Stimulated activated CD4-positive, alpha-beta T cell treated with anti-CD3 and anti-CD28 coated beads, Interleukin-12 subunit alpha, Interleukin-12 subunit beta, amount 100 ng/mL, for 4 hours (primary cell): ENCODE data around the gene CD58.
"Not testable (repeated sequence)": the region's sequence is repeated elsewhere in the genome, so short reads cannot be mapped to it uniquely, and the experiment has no call there.

Experiments
- DNase-seq: peaks from one replicate; pipeline ENCODE4 v3.0.0-alpha.2; 2020

The CD58 gene

GRCh38 chr1:116570358-116571214 lies at the start of gene CD58:
TSS of gene CD58 (minus strand) at chr1:116571026. CDS start at chr1:116570972, 54 bp downstream.
- DNase-seq: peak; percentile 78

- not testable (repeated sequence) for DNase-seq
Measured at GRCh38 chr1:116620392-116620791, 49.6 kb upstream of the CD58 start.

GRCh38 chr1:116619106-116619505 lies 48.3 kb upstream of the CD58 start:
- DNase-seq: not testable (repeated sequence)

- not testable (repeated sequence) for DNase-seq
Measured at GRCh38 chr1:116617808-116618207, 47.0 kb upstream of the CD58 start.

GRCh38 chr1:116613825-116614224 lies 43.0 kb upstream of the CD58 start:
- DNase-seq: not testable (repeated sequence)

- not testable (repeated sequence) for DNase-seq
Measured at GRCh38 chr1:116609801-116610371, 39.1 kb upstream of the CD58 start.

- not testable (repeated sequence) for DNase-seq
Measured at GRCh38 chr1:116608841-116609240, 38.0 kb upstream of the CD58 start.

GRCh38 chr1:116608151-116608550 lies 37.3 kb upstream of the CD58 start:
- not testable (repeated sequence) for DNase-seq

- DNase-seq: not testable (repeated sequence)
Measured at GRCh38 chr1:116607463-116607862, 36.6 kb upstream of the CD58 start.

- not testable (repeated sequence) for DNase-seq
Measured at GRCh38 chr1:116606067-116606466, 35.2 kb upstream of the CD58 start.

GRCh38 chr1:116605315-116605714 lies 34.5 kb upstream of the CD58 start:
- no peak for DNase-seq

- DNase-seq: not testable (repeated sequence)
Measured at GRCh38 chr1:116604408-116604807, 33.6 kb upstream of the CD58 start.

- not testable (repeated sequence) for DNase-seq
Measured at GRCh38 chr1:116603646-116604045, 32.8 kb upstream of the CD58 start.

GRCh38 chr1:116599369-116599768 lies 28.5 kb upstream of the CD58 start:
- DNase-seq: not testable (repeated sequence)

- DNase-seq: not testable (repeated sequence)
Measured at GRCh38 chr1:116598420-116599036, 27.7 kb upstream of the CD58 start.

- DNase-seq: not testable (repeated sequence)
Measured at GRCh38 chr1:116597388-116597787, 26.6 kb upstream of the CD58 start.

- DNase-seq: not testable (repeated sequence)
Measured at GRCh38 chr1:116596742-116597307, 26.0 kb upstream of the CD58 start.

- DNase-seq: peak; percentile 10
Measured at GRCh38 chr1:116595946-116596741, 25.3 kb upstream of the CD58 start.

GRCh38 chr1:116595065-116595840 lies 24.4 kb upstream of the CD58 start:
- not testable (repeated sequence) for DNase-seq

GRCh38 chr1:116593977-116594376 lies 23.2 kb upstream of the CD58 start:
- not testable (repeated sequence) for DNase-seq

- not testable (repeated sequence) for DNase-seq
Measured at GRCh38 chr1:116593401-116593800, 22.6 kb upstream of the CD58 start.
